Stimulated activated effector memory CD8-positive, alpha-beta T cell treated with anti-CD3 and anti-CD28 coated beads, Interleukin-12 subunit alpha, Interleukin-12 subunit beta, amount 100 ng/mL, for 72 hours (primary cell): ENCODE measurements around the gene NCEH1.

ENCODE experiments used
- ATAC-seq: fragments of 150-1000 bp; cut with Tn5 transposase; 2 replicates; pipeline ENCODE4 v1.10.0; 2021
- DNase-seq, 2 donors: peaks; one replicate each; pipeline ENCODE4 v3.0.0; 2021 to 2022; ENCODE audit warnings: low spot score in 2 of 2
- H3K27ac Mint-ChIP-seq: one replicate; pipeline ENCODE4 v1.8.0; 2022; ENCODE audit warnings: mild to moderate bottlenecking, mixed read lengths
- H3K36me3 Mint-ChIP-seq: one replicate; pipeline ENCODE4 v1.8.0; 2022; ENCODE audit warnings: mild to moderate bottlenecking, mixed read lengths
- H3K4me1 Mint-ChIP-seq: one replicate; pipeline ENCODE4 v1.8.0; 2022; ENCODE audit warnings: mixed read lengths
- H3K4me3 Mint-ChIP-seq: one replicate; pipeline ENCODE4 v1.8.0; 2022; ENCODE audit warnings: mild to moderate bottlenecking, mixed read lengths
- H3K9me3 Mint-ChIP-seq: one replicate; pipeline ENCODE4 v1.8.0; 2022; ENCODE audit warnings: mixed read lengths

NCEH1 gene

GRCh38 chr3:172622916-172623700 lies 87.8 kb downstream of the NCEH1 start:
- no peaks in the 10 kb centered on the region for H3K9me3 Mint-ChIP-seq
- H3K36me3 Mint-ChIP-seq = no peaks in the 10 kb centered on the region
- ATAC-seq = no peak
- peak in 1 of 2 donors; percentile 21 for DNase-seq
- H3K4me3 Mint-ChIP-seq = no peak overlapping the region
- no peak overlapping the region for H3K27ac Mint-ChIP-seq
- H3K4me1 Mint-ChIP-seq = no peaks in the 10 kb centered on the region

DNA sequence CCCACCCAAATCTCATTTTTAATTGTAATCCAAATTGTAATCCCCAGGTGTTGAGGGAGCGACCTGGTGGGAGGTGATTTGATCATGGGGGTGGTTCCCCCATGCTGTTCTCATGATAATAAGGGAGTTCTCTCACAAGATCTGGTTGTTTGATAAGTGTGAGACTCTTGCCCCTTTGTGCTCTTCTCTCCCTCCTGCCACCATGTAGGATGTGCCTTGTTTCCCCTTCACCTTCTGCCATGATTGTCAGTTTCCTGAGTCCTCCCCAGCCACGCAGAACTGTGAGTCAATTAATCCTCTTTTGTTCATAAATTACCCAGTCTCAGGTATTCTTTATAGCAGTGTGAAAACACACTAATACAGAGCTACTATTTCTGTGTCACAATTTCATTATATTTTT lies 88.7 kb downstream of the NCEH1 start:
- no peak overlapping the region for H3K27ac Mint-ChIP-seq
- no peak for DNase-seq
- H3K4me1 Mint-ChIP-seq = no peaks in the 10 kb centered on the region
- no peak for ATAC-seq
- no peaks in the 10 kb centered on the region for H3K36me3 Mint-ChIP-seq
- no peaks in the 10 kb centered on the region for H3K9me3 Mint-ChIP-seq
- H3K4me3 Mint-ChIP-seq = no peak overlapping the region

- Mint-ChIP-seq H3K4me3 (no peak overlapping the region), H3K4me1 (peaks cover 19% of the 10 kb centered on the region), H3K27ac (no peak overlapping the region), H3K9me3 (no peaks in the 10 kb centered on the region), H3K36me3 (no peaks in the 10 kb centered on the region)
- ATAC-seq = no peak
- no peak for DNase-seq
These were observed 92.9 kb downstream of the NCEH1 start for GRCh38 chr3:172617976-172618375.

DNA sequence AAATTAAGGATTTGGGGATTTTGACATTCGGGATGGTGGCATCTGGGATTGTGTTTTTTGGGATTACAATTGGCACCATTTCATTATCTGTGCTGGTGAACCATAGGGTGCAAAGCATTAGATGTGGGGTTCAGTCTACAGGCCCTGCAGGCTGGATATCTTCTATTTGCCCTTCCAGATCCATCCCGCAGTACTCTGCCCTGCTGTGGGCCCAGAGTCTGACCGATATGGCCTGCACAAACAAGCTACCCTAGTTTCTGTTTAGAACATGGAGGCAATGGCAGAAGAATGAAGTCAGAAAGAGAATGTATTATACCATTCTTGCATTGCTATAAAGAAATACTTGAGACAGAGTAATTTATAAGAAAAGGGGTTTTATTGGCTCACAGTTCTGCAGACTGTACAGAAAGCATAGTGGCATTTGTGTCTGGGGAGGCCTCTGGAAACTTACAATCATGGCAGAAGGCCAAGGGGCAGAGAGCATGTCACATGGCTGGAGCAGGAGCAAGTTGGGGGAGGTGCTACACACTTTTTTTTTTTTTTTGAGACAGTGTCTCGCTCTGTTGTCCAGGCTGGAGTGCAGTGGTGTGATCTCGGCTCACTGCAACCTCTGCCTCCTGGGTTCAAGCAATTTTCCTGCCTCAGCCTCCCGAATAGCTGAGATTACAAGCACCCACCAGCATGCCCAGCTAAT lies 93.7 kb downstream of the NCEH1 start:
- H3K4me3 Mint-ChIP-seq = no peak overlapping the region
- H3K4me1 Mint-ChIP-seq = peaks cover 19% of the 10 kb centered on the region
- no peak for DNase-seq
- ATAC-seq = no peak
- no peak overlapping the region for H3K27ac Mint-ChIP-seq
- H3K9me3 Mint-ChIP-seq = no peaks in the 10 kb centered on the region
- no peaks in the 10 kb centered on the region for H3K36me3 Mint-ChIP-seq

DNA sequence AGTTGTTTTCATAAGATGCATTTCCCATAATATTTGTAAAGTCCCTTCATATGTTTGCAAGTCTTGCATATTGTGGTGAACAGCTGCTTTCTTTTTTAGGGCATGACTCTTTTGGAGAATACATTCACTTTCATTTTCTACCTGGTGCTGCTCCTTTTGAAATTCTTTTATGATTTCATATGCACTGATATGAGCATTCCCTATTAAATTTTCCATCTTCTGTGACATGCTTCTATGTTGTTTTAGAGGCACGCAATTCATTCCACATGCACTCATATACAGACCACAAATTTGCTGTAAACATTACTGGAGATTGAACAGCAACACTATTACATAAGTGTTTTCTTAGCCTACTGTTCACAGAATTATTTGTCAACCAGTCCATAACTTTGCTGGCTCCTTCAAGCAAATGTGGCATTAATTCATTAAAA lies 94.8 kb downstream of the NCEH1 start:
- H3K4me3 Mint-ChIP-seq = no peak overlapping the region

GRCh38 chr3:172615296-172615695 lies 95.6 kb downstream of the NCEH1 start:
- ATAC-seq (no peak), DNase-seq (no peak)
- Mint-ChIP-seq H3K9me3 (peaks cover 4% of the 10 kb centered on the region), H3K4me3 (no peak overlapping the region), H3K27ac (no peak overlapping the region), H3K4me1 (peaks cover 19% of the 10 kb centered on the region), H3K36me3 (no peaks in the 10 kb centered on the region)

More for the DNA sequence above, 94.8 kb downstream of the NCEH1 start:
- H3K9me3 Mint-ChIP-seq = peaks cover under 1% of the 10 kb centered on the region
- H3K27ac Mint-ChIP-seq = no peak overlapping the region
- no peak for DNase-seq
- peak; percentile 43 for ATAC-seq
- H3K4me1 Mint-ChIP-seq = peaks cover 19% of the 10 kb centered on the region
- no peaks in the 10 kb centered on the region for H3K36me3 Mint-ChIP-seq

- no peak overlapping the region for H3K4me3 Mint-ChIP-seq
- H3K4me1 Mint-ChIP-seq = peaks cover 19% of the 10 kb centered on the region
- H3K9me3 Mint-ChIP-seq = peaks cover 4% of the 10 kb centered on the region
- peak; percentile 13 for ATAC-seq
- no peak for DNase-seq
- no peak overlapping the region for H3K27ac Mint-ChIP-seq
- H3K36me3 Mint-ChIP-seq = no peaks in the 10 kb centered on the region
These were observed 96.3 kb downstream of the NCEH1 start for GRCh38 chr3:172614340-172615274.

- H3K9me3 Mint-ChIP-seq = peaks cover 4% of the 10 kb centered on the region
- H3K4me1 Mint-ChIP-seq = peaks cover 19% of the 10 kb centered on the region
- no peak overlapping the region for H3K4me3 Mint-ChIP-seq
- DNase-seq (no peak), ATAC-seq (peak; percentile 11)
- no peak overlapping the region for H3K27ac Mint-ChIP-seq
- H3K36me3 Mint-ChIP-seq = no peaks in the 10 kb centered on the region
These were observed 97.0 kb downstream of the NCEH1 start for GRCh38 chr3:172613845-172614244.

- peaks cover 19% of the 10 kb centered on the region for H3K4me1 Mint-ChIP-seq
- peak; percentile 28 for ATAC-seq
- peaks cover 4% of the 10 kb centered on the region for H3K9me3 Mint-ChIP-seq
- no peaks in the 10 kb centered on the region for H3K36me3 Mint-ChIP-seq
- no peak overlapping the region for H3K27ac Mint-ChIP-seq
- H3K4me3 Mint-ChIP-seq = no peak overlapping the region
- no peak for DNase-seq
These were observed 97.8 kb downstream of the NCEH1 start for GRCh38 chr3:172612871-172613678.

GRCh38 chr3:172609750-172610149 lies 101.1 kb downstream of the NCEH1 start:
- DNase-seq = no peak
- no peak overlapping the region for H3K4me3 Mint-ChIP-seq
- peaks cover 4% of the 10 kb centered on the region for H3K9me3 Mint-ChIP-seq
- peaks cover 6% of the 10 kb centered on the region for H3K4me1 Mint-ChIP-seq
- ATAC-seq = no peak
- H3K27ac Mint-ChIP-seq = no peak overlapping the region
- H3K36me3 Mint-ChIP-seq = no peaks in the 10 kb centered on the region

DNA sequence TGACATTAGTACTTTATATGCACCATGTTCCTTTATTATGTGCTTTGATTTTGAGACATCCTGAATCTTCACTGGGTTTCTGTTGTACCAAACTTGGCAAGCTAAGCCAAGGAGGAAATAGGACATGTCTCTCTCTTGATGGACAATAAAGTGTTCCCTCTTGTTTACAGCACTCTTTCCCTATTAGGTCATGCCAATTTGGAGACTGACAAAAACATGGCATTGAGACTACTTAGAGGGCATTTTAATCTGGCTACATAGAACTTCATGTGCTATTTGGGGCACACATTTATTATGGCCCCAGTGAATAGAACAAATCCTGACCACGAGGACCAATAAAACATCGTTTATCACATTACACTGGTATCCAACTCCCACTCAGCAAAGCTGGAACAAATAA lies 102.3 kb downstream of the NCEH1 start:
- peaks cover 6% of the 10 kb centered on the region for H3K4me1 Mint-ChIP-seq
- peaks cover 4% of the 10 kb centered on the region for H3K9me3 Mint-ChIP-seq
- DNase-seq (no peak), ATAC-seq (no peak)
- H3K36me3 Mint-ChIP-seq = no peaks in the 10 kb centered on the region
- no peak overlapping the region for H3K27ac Mint-ChIP-seq
- H3K4me3 Mint-ChIP-seq = no peak overlapping the region

DNA sequence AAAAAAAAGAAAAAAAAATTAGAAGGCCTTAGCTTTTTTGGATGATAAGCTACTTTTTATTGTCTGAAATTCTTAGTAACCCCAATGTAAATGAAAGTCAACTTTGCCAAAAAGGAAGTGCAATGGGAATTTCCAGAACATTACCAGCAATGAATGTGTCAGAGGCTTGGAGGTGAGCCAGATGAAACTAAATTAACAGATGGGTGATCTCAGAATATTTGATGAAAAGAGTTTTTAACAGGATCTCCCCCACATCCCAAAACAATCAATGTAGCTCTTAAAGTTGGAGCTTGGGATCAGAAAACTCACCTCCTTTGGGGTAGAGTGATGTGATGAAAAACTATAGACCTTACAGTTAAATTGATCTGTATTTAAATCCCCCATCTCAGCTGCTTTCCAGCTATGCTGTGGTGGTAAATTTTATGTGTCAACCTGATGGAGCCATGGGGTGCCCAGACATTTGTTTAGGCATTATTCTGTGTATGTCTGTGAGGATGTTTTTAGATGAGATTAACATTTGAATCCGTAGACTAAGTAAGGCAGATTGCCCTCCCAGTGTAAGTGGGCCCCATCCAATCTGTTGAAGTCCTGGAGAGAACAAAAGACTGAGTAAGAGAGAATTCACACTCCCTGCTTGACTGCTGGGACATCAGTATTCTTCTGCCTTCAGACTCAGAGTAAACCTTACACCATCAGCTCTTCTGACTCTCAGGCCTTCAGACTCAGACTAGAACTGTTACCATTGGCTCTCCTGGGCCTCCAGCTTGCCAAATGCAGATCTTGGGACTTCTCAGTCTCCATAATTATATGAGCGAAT lies 103.4 kb downstream of the NCEH1 start:
- H3K4me1 Mint-ChIP-seq = peaks cover 6% of the 10 kb centered on the region
- no peak for DNase-seq
- ATAC-seq = no peak

DNA sequence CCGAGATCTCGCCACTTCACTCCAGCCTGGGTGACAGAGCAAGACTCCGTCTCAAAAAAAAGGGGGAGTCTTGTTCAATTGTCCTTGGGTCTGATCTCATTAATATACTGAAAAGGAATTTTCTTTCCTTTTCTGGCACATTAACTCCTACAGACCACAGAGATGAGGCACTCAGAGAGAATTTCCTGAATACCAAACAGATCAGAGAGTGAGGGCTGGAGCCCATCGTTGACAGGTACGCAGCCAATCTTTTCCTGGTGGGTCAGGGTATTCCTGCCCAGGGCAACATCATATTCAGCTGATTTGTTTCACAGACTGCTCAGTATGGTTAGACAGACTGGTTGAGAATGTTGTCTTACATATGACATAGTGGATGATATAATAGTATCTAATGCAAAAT lies 104.8 kb downstream of the NCEH1 start:
- no peak overlapping the region for H3K4me3 Mint-ChIP-seq
- no peak for ATAC-seq
- H3K9me3 Mint-ChIP-seq = peaks cover 4% of the 10 kb centered on the region
- H3K27ac Mint-ChIP-seq = no peak overlapping the region
- DNase-seq = no peak
- H3K4me1 Mint-ChIP-seq = peaks cover 6% of the 10 kb centered on the region
- H3K36me3 Mint-ChIP-seq = no peaks in the 10 kb centered on the region

More for the DNA sequence above, 103.4 kb downstream of the NCEH1 start:
- peak overlapping the region; percentile 14 for H3K27ac Mint-ChIP-seq
- peaks cover 4% of the 10 kb centered on the region for H3K9me3 Mint-ChIP-seq
- no peaks in the 10 kb centered on the region for H3K36me3 Mint-ChIP-seq
- H3K4me3 Mint-ChIP-seq = no peak overlapping the region
